NCI-H1417 treated with DMSO at 0.1 percent for 48 hours (cell line): Measurements from ENCODE around the gene NOL4L.
A peak's percentile ranks its signal among the peaks of the same experiment; 100 is the strongest.
"Not testable (repeated sequence)": the region's sequence is repeated elsewhere in the genome, so short reads cannot be mapped to it uniquely, and the experiment has no call there.

Experiments used
- DNase-seq: peaks from one replicate; lab custom pipeline; 2025; lab: John Stamatoyannopoulos, UW

NOL4L gene

DNA sequence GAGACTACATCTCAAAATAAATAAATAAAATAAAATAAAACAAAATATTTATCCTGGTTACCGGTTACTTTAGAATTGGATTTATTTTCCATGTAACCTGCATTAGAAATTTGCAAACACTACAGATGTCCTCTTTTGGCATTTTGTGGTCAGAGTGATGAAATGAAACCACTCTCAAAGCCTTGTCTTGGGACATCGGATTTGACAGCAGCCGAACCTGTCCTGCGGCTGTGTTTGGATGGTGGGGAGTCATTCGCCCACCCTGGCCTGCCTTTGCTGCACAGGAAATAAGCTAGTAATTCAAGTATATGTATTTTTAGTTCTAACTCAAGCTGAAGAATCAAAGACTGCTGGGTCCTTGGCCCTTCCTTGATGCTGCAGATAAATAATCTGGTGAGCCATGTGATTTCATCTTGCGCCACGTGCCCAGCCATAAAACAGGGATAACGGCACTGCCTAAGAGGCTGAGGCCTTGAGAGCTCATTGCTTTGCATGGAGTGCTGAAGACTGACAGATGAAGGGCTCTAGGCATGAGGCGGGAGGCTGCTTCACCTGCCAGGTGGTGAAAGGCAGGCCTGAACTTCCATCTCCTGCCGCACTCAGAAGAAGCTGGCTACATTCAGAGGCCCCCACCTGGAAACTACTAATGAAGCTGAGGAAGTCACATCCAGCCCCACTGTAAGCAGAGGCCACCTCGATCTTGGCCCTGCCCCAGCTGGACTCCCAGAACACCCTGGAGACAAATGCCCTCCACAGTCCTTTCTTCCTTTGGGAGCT, 76.9 kb downstream of the NOL4L start:
- no peak for DNase-seq

DNA sequence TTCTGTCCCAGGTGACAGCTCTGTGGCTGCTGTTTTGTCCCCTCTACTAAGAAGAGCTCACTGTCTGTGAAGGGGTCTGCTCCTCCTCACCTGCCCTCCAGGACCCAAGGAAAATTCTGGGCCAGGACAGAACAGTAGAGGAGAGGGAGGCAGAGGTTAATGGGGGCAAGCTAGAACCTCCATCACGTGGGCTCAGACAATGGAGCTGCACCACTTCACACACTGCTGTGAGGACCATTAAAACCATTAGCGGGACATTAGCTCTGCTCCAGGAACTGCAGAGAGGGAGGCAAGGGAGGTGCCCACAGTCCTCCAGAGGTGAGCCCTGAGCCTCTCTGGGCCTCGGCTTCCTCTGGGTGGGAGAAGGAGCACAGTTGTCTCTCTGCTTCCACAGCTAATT, 78.4 kb downstream of the NOL4L start:
- no peak for DNase-seq

DNA sequence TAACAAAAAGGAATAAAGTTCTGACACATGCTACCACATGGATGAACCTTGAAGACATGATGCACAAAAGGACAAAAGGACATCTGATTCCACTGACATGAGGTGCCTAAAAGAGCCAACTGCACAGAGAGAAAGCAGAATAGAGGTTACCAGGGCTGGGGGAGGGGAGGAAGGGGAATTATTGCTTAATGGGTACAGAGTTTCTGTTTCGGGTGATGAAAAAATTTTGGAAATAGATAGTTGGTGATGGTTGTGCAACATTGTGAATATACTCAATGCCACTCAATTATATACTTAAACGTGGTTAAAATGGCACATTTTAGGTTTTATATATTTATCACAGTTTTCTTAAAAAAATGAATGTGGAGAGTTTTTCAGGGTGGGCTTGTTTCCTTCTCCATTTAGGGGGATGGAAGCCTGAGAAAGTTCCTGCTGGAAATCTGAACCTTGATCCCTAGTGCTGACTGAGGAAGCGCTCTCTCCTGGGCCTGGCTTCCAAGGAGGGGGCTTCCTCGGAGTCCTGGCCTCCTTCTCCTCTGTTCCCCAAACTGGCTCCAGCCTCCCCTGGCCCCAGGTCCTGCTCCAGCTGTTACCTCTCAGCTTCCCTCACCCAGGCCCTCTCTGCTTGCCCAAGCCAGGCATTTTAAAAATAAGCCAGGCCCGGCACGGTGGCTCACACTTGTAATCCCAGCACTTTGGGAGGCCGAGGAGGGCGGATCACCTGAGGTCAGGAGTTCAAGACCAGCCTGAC, 79.2 kb downstream of the NOL4L start:
- no peak for DNase-seq

DNA sequence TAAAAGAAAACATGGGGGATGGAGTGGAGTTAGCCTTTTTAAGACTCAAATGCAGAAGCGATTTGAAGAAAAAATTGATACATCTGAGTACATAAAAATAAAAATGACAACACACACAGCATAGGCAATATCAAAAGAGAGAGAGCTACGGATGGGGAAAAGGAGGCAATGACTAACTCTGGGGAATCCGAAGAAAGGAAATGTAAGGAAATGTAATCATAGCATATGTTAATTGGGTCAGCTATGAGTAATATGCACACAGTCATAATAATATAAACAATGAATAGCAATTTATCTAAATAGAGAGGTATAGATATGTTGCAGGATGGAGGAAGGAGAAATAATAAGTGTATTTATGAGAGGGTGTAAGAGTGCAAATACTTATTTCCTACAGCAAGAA, 83.4 kb downstream of the NOL4L start:
- no peak for DNase-seq

DNA sequence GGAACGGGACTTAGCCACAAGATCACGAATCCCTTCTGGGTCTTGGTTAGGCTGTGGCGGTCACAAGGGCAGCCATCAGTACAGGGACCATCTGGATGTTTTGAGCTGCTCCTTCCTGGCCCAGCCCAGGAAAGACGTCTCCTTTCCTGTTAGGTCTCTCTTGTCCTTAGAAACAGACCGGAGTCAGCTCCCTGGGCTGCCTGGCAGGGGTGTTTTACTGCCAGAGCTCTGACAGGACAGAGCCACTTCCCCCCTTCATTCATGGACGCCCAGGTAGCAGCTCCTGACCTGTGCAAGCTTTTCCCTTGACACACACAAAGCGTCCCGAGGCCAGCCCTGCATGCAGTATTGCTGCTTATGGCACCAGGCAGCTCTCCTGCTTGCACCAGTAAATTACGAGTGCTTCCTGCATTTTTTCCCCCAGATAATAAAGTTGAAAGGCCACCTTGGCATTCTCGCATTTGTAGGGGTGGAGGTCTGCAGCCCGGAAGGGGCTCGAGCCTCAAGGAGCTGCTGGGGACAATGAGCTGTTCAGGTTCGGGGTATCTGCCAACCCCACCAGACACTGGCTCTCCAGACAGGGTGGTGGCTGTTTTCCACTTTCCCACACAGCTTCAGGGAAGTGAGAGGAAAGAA, 87.4 kb downstream of the NOL4L start:
- DNase-seq = no peak

DNA sequence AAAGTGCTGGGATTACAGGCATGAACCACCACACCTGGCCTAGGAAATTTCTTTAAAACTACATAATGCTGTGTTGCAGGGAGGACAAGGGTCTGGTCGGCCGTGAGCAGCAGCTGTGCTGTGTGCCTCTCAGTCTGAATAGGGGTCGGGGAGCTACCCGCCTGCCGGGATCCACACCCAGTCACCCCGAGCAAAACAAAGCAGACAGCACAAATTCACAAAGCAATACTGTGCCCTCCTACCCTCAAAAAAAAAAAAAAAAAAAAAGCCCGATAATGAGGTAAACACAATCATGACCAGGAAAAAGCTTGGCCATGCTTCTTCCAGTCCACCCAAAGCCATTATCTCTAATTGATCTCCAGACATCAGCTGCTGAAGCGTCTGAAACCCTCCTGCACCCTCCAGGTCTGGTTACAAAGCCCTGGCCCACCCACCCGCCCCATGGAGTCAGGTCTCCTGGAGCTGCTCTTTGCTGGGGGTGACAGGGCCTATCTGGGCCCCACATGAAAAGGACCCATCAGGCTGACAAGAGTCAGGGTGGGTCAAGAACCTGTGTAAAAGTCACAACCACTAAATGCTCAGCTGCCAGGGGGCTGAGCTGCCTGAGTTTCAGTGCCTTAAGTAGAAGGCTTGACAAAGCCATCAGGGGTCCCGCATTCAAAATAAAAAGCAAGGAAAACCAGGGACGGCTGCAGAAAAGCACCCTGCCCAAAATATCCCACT, 88.2 kb downstream of the NOL4L start:
- DNase-seq = no peak

DNA sequence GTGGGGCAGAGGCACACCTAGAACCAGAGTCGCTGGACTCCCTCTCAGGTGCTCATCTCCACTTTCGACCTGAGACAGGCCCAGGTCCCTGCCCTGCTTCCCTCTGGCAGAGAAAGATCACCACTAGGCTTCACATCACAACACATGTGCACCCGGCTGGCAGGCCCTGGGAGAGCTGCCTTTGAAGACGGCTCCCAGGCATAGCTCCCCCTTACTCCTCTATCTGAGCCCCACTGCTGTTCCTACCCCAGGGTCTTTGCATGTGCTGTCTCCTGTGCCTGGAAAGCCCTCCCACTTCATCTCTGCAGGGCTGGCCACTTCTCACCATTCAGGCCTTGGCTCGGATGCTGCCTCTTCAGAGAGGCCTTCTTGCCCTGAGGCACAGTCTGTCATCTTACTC, 89.2 kb downstream of the NOL4L start:
- no peak for DNase-seq

DNA sequence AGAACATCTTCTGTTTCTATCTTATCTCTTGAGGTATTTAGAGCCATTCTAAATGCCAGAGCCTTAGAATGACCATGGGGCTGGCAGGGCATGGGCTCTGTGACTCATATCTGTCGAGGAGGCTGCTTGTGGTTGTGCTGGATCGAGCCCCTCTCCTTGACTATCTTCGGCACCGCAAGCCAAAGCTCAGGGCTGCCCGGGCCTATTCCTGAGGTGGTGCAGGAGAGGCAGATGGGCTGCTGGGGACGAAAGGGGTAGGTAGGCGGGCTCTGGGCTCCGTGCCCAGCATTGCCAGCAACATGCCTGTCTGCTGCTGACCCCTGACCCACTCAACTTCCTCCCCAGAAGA, 89.9 kb downstream of the NOL4L start:
- no peak for DNase-seq

DNA sequence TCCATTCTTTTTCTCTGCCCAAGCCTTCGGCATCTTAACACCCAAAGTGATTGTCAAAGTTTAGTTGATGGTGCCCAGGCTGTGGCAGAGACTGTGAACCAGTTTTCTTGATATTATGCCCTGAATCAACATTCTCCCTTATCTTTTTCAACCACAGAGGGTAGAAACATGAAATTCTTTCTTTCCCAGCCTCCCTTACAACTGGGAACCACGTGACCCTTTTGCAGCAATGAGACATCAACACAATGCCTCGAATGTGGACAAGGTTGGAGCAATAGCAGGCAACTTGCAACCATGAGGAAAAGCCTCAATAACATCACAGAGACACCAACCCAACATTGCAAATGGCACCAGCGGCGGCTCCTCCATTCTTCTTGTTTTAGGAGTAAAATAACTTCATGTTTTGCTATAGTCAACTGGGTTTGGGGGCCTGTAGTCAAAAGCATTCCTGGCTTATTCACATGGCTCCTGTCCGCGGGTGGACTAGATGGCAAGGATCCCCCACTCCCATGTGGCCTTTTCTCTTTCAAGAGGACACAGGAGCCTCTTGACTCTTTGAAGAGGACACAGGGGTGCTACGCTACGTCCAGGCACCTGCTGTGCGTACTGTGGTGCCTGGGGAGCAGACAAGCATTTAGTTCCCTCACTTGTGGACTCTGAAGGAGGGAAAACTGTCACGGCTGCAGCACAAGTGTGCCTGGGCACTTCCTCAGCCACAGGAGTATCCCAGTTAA, 90.5 kb downstream of the NOL4L start:
- DNase-seq = no peak

DNA sequence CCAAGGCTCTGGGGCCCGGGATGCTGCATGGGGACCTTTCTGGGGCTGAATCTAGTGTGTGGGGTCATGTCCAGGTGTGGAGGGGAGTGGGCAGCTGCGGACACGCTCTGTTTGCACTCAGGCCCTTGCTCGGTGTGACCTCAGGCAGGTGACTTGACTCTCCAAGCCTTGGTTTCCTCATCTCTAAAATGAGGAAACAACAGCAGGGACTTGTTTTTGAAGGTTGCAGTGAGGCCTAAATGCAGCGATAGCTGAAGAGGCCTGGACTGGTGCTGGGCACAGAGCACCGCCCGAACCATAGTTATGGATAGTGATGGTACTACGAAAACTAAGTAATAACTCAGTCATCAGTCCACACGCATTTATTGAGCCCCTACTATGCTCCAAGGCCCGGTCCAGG, 91.8 kb downstream of the NOL4L start:
- no peak for DNase-seq

DNA sequence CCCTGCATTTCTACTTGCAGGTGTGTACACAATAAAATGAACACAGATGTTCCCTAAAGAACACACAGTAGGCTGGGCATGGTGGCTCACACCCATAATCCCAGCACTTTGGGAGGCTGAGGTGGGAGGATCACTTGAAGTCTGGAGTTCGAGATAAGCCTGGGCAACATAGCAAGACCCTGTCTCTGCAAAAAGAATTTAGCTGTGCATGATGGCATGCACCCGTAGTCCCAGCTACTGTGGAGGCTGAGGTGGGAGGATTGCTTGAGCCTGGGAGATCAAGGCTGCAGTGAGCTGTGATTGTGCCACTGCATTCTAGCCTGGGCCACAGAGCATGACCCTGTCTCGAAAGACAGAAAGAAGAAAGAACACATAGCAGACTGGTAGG, 93.4 kb downstream of the NOL4L start:
- not testable (repeated sequence) for DNase-seq

DNA sequence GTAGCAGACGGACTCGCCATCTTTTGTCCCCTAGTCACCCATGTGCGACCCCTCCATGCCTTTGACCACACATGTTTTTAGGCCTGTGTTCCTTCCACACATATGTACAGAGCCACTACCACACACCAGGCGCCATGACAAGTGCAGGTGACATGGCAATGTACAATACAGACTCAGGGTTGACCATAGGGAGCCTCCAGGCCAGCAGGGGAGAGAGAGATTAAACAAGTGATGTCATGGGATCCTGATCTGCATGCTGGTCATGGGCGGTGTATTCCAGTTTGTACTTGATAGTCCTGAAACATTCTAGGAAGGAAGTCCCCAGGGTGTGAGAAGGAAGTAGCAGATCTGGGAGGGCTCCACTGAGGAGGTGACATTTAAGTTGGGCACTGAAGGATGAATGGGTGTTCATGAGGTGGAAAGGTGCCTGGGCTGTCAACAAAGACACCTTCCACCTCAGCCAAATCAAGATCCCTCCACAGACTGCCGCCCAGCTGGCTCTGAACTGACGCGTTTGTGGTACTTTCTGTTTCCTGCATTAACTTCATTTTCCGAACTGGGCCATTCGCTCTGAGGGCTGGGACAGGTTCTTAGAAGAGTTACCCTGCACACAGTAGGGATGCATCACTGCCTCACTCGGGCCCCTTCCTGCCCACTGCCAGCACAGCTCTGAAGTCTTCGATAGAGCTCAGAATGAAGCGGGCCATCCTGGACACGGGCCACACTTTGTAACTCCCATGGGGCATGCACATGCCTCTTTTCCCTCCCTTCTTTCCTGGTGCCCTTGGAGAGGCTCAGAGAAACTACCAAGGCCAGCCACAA, 94.0 kb downstream of the NOL4L start:
- no peak for DNase-seq

DNA sequence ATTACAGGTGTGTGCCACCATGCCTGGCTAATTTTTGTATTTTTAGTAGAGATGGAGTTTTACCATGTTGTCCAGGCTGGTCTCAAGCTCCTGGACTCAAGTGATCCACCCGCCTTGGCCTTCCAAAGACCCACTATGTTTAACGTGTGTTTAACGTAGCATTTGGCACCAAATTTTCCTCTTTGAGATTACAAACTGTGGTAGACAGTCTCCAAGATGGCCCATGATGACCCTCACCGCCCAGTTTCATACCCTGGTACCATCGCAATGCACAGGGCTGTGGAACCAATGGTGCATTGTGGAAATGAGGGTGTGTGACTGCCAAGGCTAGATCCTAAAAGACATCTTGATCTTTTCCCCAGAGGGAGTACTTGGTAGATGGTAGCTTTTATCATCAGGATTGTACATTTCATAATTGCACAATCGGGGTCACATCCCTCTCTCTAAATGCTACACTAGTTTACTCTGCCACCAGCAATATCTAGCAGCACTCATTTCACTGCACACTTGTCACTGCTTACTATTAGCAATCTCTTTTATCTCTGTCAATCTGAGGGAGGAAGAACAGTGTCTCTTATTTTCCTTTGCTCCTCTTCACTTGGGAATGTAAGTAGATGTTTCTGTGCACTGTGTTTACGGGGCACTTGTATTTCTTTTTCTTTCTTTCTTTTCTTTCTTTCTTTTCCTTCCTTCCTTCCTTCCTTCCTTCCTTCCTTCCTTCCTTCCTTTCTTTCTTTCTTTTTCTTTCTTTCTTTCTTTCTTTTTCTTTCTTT, 96.9 kb downstream of the NOL4L start:
- DNase-seq = no peak

DNA sequence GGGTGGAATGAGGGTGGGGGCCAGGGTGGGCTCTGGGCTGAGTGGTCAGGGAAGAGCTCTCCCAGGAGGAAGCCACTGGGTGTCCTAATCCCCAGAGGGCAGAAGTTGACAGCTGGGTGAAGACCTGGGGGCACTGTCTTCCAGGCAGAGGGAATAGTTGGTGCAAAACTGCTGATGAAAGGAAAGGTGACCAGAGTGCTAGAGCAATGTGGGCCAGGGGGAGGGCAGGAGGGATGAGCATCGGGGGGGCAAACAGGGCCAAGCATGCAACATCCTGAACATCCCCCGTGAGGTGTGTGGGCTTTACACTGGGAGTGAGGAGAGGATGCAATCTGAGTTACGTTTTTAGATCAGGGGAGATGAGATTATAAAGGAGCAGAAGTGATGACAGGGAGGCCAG, 97.8 kb downstream of the NOL4L start:
- no peak for DNase-seq

DNA sequence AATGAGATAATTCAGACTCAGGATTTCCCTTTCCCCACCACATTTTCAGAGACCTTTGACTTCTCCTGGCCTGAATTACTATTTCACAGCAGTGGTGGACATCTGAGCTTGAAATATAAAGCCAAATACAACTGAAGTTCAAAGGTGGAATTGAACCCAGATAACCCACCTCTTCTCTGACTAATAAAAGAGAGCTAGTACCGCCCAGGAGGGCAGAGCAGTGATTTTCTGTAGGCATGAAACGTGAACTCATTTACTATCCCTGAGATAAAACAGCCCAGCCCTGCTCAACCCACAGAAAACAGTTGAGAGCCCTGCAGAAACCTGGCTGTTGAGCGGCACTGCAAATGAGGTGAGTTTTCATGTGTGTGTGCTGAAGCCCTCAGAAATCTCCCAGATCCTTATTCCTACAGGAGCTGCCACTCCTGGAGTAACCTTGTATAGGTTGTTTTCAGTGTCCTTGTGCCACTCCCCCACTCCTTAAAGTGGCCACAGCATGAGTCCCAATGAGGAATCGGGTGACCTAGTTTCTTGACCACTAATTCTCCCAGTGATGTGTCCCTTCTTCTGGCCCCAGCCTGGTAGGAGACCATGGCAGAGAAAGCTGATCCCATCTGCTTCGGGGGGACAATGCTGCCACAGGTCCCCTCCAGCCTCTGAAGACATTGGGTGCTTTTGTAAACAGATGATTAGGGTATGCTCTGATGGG, 99.2 kb downstream of the NOL4L start:
- no peak for DNase-seq

DNA sequence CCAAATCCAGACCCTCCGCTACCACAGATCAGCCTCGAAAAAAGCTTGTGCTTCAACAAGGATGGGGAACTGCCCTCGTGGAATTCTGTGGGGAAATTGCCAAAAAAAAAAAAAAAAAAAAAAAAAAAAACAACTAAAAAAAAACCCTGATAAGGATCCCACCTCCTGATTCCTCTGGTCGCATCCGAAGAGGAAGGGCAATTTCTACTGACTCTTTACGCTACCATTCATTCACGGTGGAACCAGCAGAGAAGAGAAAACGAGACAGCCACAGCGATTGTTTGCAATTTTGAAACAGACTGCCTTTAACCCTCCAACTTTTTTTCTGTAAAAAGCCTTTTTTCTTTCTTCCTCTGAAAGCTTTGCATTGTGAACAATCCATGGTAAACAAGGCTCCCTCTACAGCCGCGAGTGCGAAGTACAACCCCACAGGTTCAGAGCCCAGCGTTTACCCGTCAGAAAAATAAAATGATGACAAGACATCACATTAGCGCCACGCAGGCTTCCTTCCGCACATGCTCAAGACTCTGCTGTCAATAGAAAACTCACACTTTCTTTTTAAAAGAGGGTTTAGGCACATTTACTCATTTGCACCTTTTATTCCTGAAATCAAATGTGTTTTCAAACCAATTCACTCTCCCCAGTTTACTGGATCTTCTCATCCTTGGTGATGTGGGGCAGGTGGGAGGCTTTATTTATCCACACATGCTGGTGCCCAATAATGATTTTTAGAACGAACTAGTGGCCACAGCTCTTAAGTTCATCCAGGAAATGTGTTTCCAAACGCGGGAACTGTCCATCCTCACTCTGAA, 100.0 kb downstream of the NOL4L start:
- peak; percentile 54 for DNase-seq

DNA sequence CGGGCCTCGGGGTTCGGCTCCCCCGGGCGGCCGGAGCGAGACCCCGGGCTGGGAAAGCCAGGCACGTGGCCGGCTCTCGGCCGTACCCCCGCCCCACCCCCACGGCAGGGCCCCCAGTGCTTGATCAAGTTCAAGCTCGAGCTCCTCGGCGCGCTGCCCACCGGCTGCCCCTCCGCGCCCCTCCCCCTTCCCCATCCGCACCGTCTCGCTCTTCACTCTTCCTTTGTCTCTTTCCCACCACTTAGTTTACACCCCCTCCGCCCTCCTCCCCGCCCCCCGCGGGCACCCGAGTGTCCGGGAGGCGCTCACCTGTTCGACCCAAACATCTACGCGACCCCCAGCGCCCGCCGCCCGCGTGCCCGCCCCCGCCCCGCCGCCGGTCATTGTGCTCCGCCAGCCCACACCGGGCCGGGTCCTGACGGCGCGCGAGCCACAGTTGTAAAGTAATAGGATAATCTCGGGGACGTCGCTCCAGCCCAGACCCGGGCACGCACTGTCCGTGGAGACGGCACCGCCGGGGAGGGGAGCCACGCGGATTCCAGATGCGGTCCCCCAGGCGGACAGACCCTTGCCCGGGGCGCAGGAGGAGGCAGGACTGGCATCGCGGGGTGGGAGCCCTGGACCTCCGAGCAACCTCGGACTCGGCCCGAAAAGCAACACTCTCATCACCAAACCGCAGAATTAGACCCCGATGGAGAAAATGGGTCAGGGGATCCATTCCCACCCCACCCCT, 100.7 kb downstream of the NOL4L start:
- no peak for DNase-seq
